GM12878 (cell line): Measurements from ENCODE around the gene OGFOD3. TPM values are rescaled to one million over a fixed set of nuclear protein-coding genes. Genes with fewer than 3 reads are reported as not detected.

Source experiments
- ATAC-seq: fragments of 200-7000 bp; cut with Tn5 transposase; 3 replicates; pipeline ENCODE4 v1.9.1; 2020; ENCODE audit warnings: mild to moderate bottlenecking, moderate library complexity
- BruUV-seq: library from RNA; stranded (reverse); fragments of 400-500 nt; replicated peaks from 2 replicates; lab custom pipeline; 2021; lab: Mats Ljungman, UMichigan
- CTCF ChIA-PET: fragments of 300-600 bp; sonication (Branson Sonifier 250); formaldehyde crosslinking; extraction: SDS; loops from one replicate; lab custom pipeline; 2021; ENCODE audit warnings: inconsistent platforms; lab: Yijun Ruan, JAX
- POLR2A ChIA-PET: fragments of 350-600 bp; formaldehyde crosslinking; extraction: SDS; loops from one replicate; lab custom pipeline; 2021; ENCODE audit warnings: inconsistent platforms; lab: Charles Lee
- RAD21 ChIA-PET: fragments of 300-600 bp; sonication (Branson Sonifier 250); formaldehyde crosslinking; loops from one replicate; lab custom pipeline; 2023; ENCODE audit warnings: antibody characterized with exemption; ENCODE audit not compliant: unreplicated experiment; lab: Charles Lee
- SMC1A ChIA-PET: fragments of 300-600 bp; sonication (Branson Sonifier 250); formaldehyde crosslinking; loops from one replicate; lab custom pipeline; 2023; ENCODE audit not compliant: unreplicated experiment, uncharacterized antibody; lab: Charles Lee
- DNase-seq: peaks from one replicate; pipeline ENCODE4 v3.0.0-alpha.2; 2011; ENCODE audit warnings: low read depth, low spot score
- FAIRE-seq: peaks from 3 replicates; lab custom pipeline; 2011; peaks lifted over from hg19 to GRCh38; lab: Jason Lieb, UNC
- H2AFZ ChIP-seq: 2 replicates; pipeline ENCODE4 v1.6.0; 2011; ENCODE audit warnings: low read depth, low read length, control low read depth; ENCODE audit not compliant: control insufficient read depth
- H3K27ac ChIP-seq: 2 replicates; pipeline ENCODE4 v1.5.1; 2011; ENCODE audit warnings: control low read depth; ENCODE audit not compliant: control insufficient read depth, insufficient read depth
- H3K27me3 ChIP-seq, 2 experiments: replicated peaks in 1 of 2; 2 replicates each; pipeline versions ENCODE4 v1.6.0 to v1.6.1; 2011; ENCODE audit warnings: low read length in 1 of 2; ENCODE audit not compliant: control insufficient read depth in 2 of 2, insufficient read depth in 2 of 2
- H3K36me3 ChIP-seq, 2 experiments: 2 replicates each; pipeline ENCODE4 v1.5.1; 2011; ENCODE audit warnings: low read length in 1 of 2; ENCODE audit not compliant: control insufficient read depth in 2 of 2, insufficient read depth in 2 of 2
- H3K4me1 ChIP-seq: 2 replicates; pipeline ENCODE4 v1.6.1; 2011; ENCODE audit warnings: mild to moderate bottlenecking, low read length, moderate library complexity, mixed read lengths; ENCODE audit not compliant: control insufficient read depth, insufficient read depth
- H3K4me2 ChIP-seq: 2 replicates; pipeline ENCODE4 v1.6.0; 2011; ENCODE audit warnings: control low read depth; ENCODE audit not compliant: control insufficient read depth, insufficient read depth
- H3K4me3 ChIP-seq: fragments of 200-600 bp; sonication (generic); 2 replicates; pipeline ENCODE4 v1.5.1; 2016
- H3K79me2 ChIP-seq: 2 replicates; pipeline ENCODE4 v1.6.0; 2011; ENCODE audit warnings: low read length; ENCODE audit not compliant: control insufficient read depth, insufficient read depth
- H3K9ac ChIP-seq: 2 replicates; pipeline ENCODE4 v1.8.0; 2011; ENCODE audit warnings: low read length, control low read depth, mixed read lengths; ENCODE audit not compliant: control insufficient read depth, insufficient read depth
- H3K9me3 ChIP-seq: replicated peaks from 3 replicates; pipeline ENCODE4 v1.5.1; 2011; ENCODE audit warnings: mild to moderate bottlenecking, low read length; ENCODE audit not compliant: control insufficient read depth, insufficient read depth
- H4K20me1 ChIP-seq: 2 replicates; pipeline ENCODE4 v1.6.0; 2011; ENCODE audit not compliant: control insufficient read depth, insufficient read depth
- BHLHE40 ChIP-seq, 2 experiments: fragments of 450-650 bp in 1 of 2; IDR thresholded peaks; 2 replicates each; pipeline ENCODE4 v1.6.1; 2011 to 2017; ENCODE audit warnings: low read depth in 2 of 2, borderline replicate concordance in 1 of 2, improper control_type of control experiment in 1 of 2, low read length in 1 of 2, mild to moderate bottlenecking in 1 of 2
- FOS ChIP-seq: IDR thresholded peaks from 3 replicates; pipeline ENCODE4 v1.6.1; 2011; ENCODE audit warnings: borderline replicate concordance; ENCODE audit not compliant: insufficient read length; ENCODE audit errors: extremely low read depth
- KAT2A ChIP-seq: conservative IDR thresholded peaks from 2 replicates; pipeline ENCODE4 v1.6.1; 2011; ENCODE audit warnings: low read depth, low read length; ENCODE audit not compliant: control insufficient read depth
- KLF5 ChIP-seq: fragments of 450-650 bp; IDR thresholded peaks from 2 replicates; pipeline ENCODE4 v1.6.1; 2014; ENCODE audit warnings: mild to moderate bottlenecking; ENCODE audit not compliant: partially characterized antibody
- MEF2B ChIP-seq: fragments of 450-650 bp; IDR thresholded peaks from 2 replicates; pipeline ENCODE4 v1.6.1; 2018; ENCODE audit warnings: mild to moderate bottlenecking, moderate library complexity; ENCODE audit not compliant: partially characterized antibody, poor library complexity, severe bottlenecking
- MLLT1 ChIP-seq: fragments of 450-650 bp; IDR thresholded peaks from 2 replicates; pipeline ENCODE4 v1.6.1; 2016; ENCODE audit warnings: mild to moderate bottlenecking
- NFXL1 ChIP-seq: fragments of 450-650 bp; IDR thresholded peaks from 2 replicates; pipeline ENCODE4 v1.6.1; 2017; ENCODE audit warnings: antibody characterized with exemption, mild to moderate bottlenecking, borderline replicate concordance
- SKIL ChIP-seq: fragments of 450-650 bp; IDR thresholded peaks from 2 replicates; pipeline ENCODE4 v1.6.1; 2017; ENCODE audit warnings: mild to moderate bottlenecking, low read depth, inconsistent platforms; ENCODE audit not compliant: poor library complexity, severe bottlenecking
- SMARCA5 ChIP-seq: fragments of 450-650 bp; IDR thresholded peaks from 2 replicates; pipeline ENCODE4 v1.6.1; 2017; ENCODE audit warnings: mild to moderate bottlenecking
- SPI1 ChIP-seq: IDR thresholded peaks from 2 replicates; pipeline ENCODE4 v1.6.1; 2011; ENCODE audit warnings: low read depth, mild to moderate bottlenecking, low read length, moderate library complexity, borderline replicate concordance; ENCODE audit not compliant: insufficient read depth
- STAT1 ChIP-seq: fragments of 450-650 bp; conservative IDR thresholded peaks from 2 replicates; pipeline ENCODE4 v1.6.1; 2014; ENCODE audit warnings: antibody characterized with exemption, mild to moderate bottlenecking
- ZNF24 ChIP-seq: fragments of 450-650 bp; IDR thresholded peaks from 2 replicates; pipeline ENCODE4 v1.6.1; 2017; ENCODE audit warnings: antibody characterized with exemption, mild to moderate bottlenecking
- WGBS: methylation state at CpG from one replicate; pipeline ENCODE4 v1.1.6; 2016; ENCODE audit warnings: low lambda C conversion rate; ENCODE audit not compliant: insufficient replicate concordance, insufficient coverage; ENCODE audit errors: missing lambda C conversion rate; 5-methylcytosine and 5-hydroxymethylcytosine counted together
- in situ Hi-C: fragments of 300-500 bp; cut with MboI; formaldehyde crosslinking; loops from 9 replicates; pipeline ENCODE4 v1.14.3; 2018; ENCODE audit warnings: mixed read lengths
- intact Hi-C: fragments of 100-400 bp; cut with micrococcal nuclease; formaldehyde crosslinking; loops from one replicate; pipeline ENCODE4 v1.14.2; 2022; ENCODE audit not compliant: unreplicated experiment
- polyA plus RNA-seq, 11 experiments: library from polyadenylated mRNA; depleted of rRNA in 4 of 11; unstranded in 6 of 11; stranded (reverse) in 5 of 11; fragments of >200 nt; fragmentation: Nextera tagmentation in 4 of 11; fragmentation: Illumina TruSeq in 1 of 11; extraction: Ambion mirVana in 4 of 11; extraction: Trizol in 1 of 11; gene quantifications; 1 replicate in 1 of 11; 2 replicates in 10 of 11; pipeline versions ENCODE4 v1.2.1 to v1.2.3, GENCODE V29; 2011 to 2016; ENCODE audit warnings: inconsistent platforms in 2 of 11, missing spikeins in 2 of 11, low read depth in 1 of 11
- total RNA-seq, 4 experiments: library from RNA; depleted of rRNA in 3 of 4; stranded (reverse); fragments of >200 nt in 3 of 4; fragmentation: Illumina TruSeq in 1 of 4; extraction: Trizol in 1 of 4; gene quantifications; 2 replicates each; pipeline versions ENCODE4 v1.2.1 to v1.2.3, GENCODE V29; 2013 to 2021
- TF ChIP-seq, protein P1 (sequence below): fragments of 450-650 bp; IDR thresholded peaks from 2 replicates; pipeline ENCODE4 v1.6.1; 2017; ENCODE audit warnings: antibody characterized with exemption, mild to moderate bottlenecking, moderate library complexity

Gene OGFOD3
- total and polyA plus RNA-seq, 10 of the 15 experiments (the other 5 are each of a cell fraction or from before 2014, with no cell fraction given): 0.48 to 28.4 (median 18.3) TPM

GRCh38 chr17:82346342-82347300 is 71.8 kb downstream of the OGFOD3 start:
- no peak for FAIRE-seq
- no peak overlapping the region for H3K4me2 ChIP-seq
- TF ChIP-seq NFXL1 (no peak), KAT2A (no peak), SKIL (no peak), FOS (no peak), MEF2B (no peak), STAT1 (no peak), KLF5 (no peak), SMARCA5 (no peak), BHLHE40 (IDR thresholded peaks at IDR 0.05; ENCODE audit: borderline replicate concordance in 1 of 2, low read depth in 2 of 2, low read length in 1 of 2) (no peak), SPI1 (no peak), MLLT1 (no peak), ZNF24 (no peak)
- TF ChIP-seq, protein P1, sequence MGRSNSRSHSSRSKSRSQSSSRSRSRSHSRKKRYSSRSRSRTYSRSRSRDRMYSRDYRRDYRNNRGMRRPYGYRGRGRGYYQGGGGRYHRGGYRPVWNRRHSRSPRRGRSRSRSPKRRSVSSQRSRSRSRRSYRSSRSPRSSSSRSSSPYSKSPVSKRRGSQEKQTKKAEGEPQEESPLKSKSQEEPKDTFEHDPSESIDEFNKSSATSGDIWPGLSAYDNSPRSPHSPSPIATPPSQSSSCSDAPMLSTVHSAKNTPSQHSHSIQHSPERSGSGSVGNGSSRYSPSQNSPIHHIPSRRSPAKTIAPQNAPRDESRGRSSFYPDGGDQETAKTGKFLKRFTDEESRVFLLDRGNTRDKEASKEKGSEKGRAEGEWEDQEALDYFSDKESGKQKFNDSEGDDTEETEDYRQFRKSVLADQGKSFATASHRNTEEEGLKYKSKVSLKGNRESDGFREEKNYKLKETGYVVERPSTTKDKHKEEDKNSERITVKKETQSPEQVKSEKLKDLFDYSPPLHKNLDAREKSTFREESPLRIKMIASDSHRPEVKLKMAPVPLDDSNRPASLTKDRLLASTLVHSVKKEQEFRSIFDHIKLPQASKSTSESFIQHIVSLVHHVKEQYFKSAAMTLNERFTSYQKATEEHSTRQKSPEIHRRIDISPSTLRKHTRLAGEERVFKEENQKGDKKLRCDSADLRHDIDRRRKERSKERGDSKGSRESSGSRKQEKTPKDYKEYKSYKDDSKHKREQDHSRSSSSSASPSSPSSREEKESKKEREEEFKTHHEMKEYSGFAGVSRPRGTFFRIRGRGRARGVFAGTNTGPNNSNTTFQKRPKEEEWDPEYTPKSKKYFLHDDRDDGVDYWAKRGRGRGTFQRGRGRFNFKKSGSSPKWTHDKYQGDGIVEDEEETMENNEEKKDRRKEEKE: no peak

More at GRCh38 chr17:82346342-82347300, 71.8 kb downstream of the OGFOD3 start:
- no peak overlapping the region for H3K4me3 ChIP-seq
- no peaks in the 10 kb centered on the region for H3K27me3 ChIP-seq
- SMC1A ChIA-PET: interaction anchor here (1.1 kb wide), 1 partner anchor 8 kb away, joined by 3 read pairs; no protein-coding TSS in a partner anchor
- CTCF ChIA-PET: interaction anchor here (0.6 to 1.0 kb wide), 3 partner anchors 9 to 316 kb away, joined by 3 read pairs; partner anchors contain the start of gene RAC3
- WGBS: 26% methylated on average over 28 of the region's 28 CpGs
- BruUV-seq: no TSS peak
- H3K79me2 ChIP-seq: no peaks in the 10 kb centered on the region
- POLR2A ChIA-PET: interaction anchor here (0.6 kb wide), 1 partner anchor 91 kb away, joined by 3 read pairs; no protein-coding TSS in a partner anchor
- H3K9ac ChIP-seq: no peak overlapping the region
- DNase-seq: no peak
- intact Hi-C loops (no loop called here), in situ Hi-C loops (no loop called here)
- H2AFZ ChIP-seq: no peak overlapping the region
- H3K36me3 ChIP-seq: no peaks in the 10 kb centered on the region
- no peaks in the 10 kb centered on the region for H4K20me1 ChIP-seq
- H3K9me3 ChIP-seq: no peaks in the 10 kb centered on the region
- RAD21 ChIA-PET: interaction anchor here (1.3 kb wide), 1 partner anchor 43 kb away, joined by 3 read pairs; no protein-coding TSS in a partner anchor
- ATAC-seq: no peak
- peaks cover 11% of the 10 kb centered on the region; the same call in 1 of the 2 replicates for H3K4me1 ChIP-seq
- H3K27ac ChIP-seq: no peak overlapping the region
